ENCODE measurements around the gene TMEM158. TPM values are rescaled to one million over a fixed set of nuclear protein-coding genes. Genes with fewer than 3 reads are reported as not detected.

TMEM158 gene
- total and polyA plus RNA-seq, 7 donors: 0.60 to 12.2 (median 2.8) TPM

- Histone ChIP-seq H3K4me3 (no peak overlapping the region), H3K27ac (peak overlapping the region in 2 of 4 donors; percentile 34 to 66), H3K36me3 (no peaks in the 10 kb centered on the region), H3K27me3 (no peaks in the 10 kb centered on the region), H3K4me1 (peaks cover 0 to 59% (median 37%) of the 10 kb centered on the region in 4 donors), H3K9me3 (no peaks in the 10 kb centered on the region)
- no peak for DNase-seq
- no peak for TF ChIP-seq CTCF (IDR thresholded peaks at IDR 0.05)
- TF ChIP-seq EP300 (IDR thresholded peaks at IDR 0.05): no peak
- no peak for TF ChIP-seq POLR2AphosphoS5 (IDR thresholded peaks at IDR 0.05)
- TF ChIP-seq POLR2A (IDR thresholded peaks at IDR 0.05): no peak
- 95 to 97% methylated on average over 8 of the region's 8 CpGs for WGBS, 2 donors
- intact Hi-C loops (cut with DNase I): loop anchor here (10.0 kb wide), 1 partner anchor 435 kb away; no protein-coding TSS in a partner anchor
Measured at GRCh38 chr3:45219694-45220093, 6.4 kb downstream of the TMEM158 start.

- Histone ChIP-seq H3K27ac (peak overlapping the region in 3 of 4 donors; percentile 34 to 66 (median 58)), H3K4me3 (no peak overlapping the region), H3K36me3 (no peaks in the 10 kb centered on the region), H3K9me3 (no peaks in the 10 kb centered on the region), H3K4me1 (peaks cover 0 to 49% (median 29%) of the 10 kb centered on the region in 4 donors), H3K27me3 (no peaks in the 10 kb centered on the region)
- DNase-seq: no peak
- TF ChIP-seq EP300 (IDR thresholded peaks at IDR 0.05): no peak
- TF ChIP-seq POLR2AphosphoS5 (IDR thresholded peaks at IDR 0.05): peak in 3 of 4 donors; percentile 31 to 70 (median 34)
- intact Hi-C loops (cut with DNase I): no loop called here
- WGBS, 2 donors: 46 to 69% methylated on average over 11 of the region's 11 CpGs
Measured at GRCh38 chr3:45218578-45219390, 7.3 kb downstream of the TMEM158 start.

- H3K36me3 ChIP-seq: no peaks in the 10 kb centered on the region
- H3K27ac ChIP-seq: peak overlapping the region in 3 of 4 donors; percentile 8 to 25 (median 9)
- WGBS, 2 donors: 82 to 85% methylated on average over 10 of the region's 10 CpGs
- H3K9me3 ChIP-seq: no peaks in the 10 kb centered on the region
- DNase-seq: no peak
- intact Hi-C loops (cut with DNase I): no loop called here
- H3K4me3 ChIP-seq: no peak overlapping the region
- no peaks in the 10 kb centered on the region for H3K27me3 ChIP-seq
- TF ChIP-seq EP300 (IDR thresholded peaks at IDR 0.05) (no peak), POLR2A (IDR thresholded peaks at IDR 0.05) (no peak), POLR2AphosphoS5 (IDR thresholded peaks at IDR 0.05) (no peak), CTCF (IDR thresholded peaks at IDR 0.05) (no peak)
- peaks cover 0 to 60% (median 43%) of the 10 kb centered on the region in 4 donors for H3K4me1 ChIP-seq
Measured at GRCh38 chr3:45216021-45216609, 10.0 kb downstream of the TMEM158 start.

GRCh38 chr3:45215466-45215865, 10.6 kb downstream of the TMEM158 start:
- Histone ChIP-seq H3K27me3 (no peaks in the 10 kb centered on the region), H3K9me3 (no peaks in the 10 kb centered on the region), H3K36me3 (no peaks in the 10 kb centered on the region), H3K4me1 (peaks cover 0 to 67% (median 49%) of the 10 kb centered on the region in 4 donors), H3K4me3 (no peak overlapping the region), H3K27ac (peak overlapping the region in 1 of 4 donors; percentile 9)
- TF ChIP-seq POLR2A (IDR thresholded peaks at IDR 0.05) (no peak), POLR2AphosphoS5 (IDR thresholded peaks at IDR 0.05) (no peak), EP300 (IDR thresholded peaks at IDR 0.05) (no peak), CTCF (IDR thresholded peaks at IDR 0.05) (no peak)
- no peak for DNase-seq
- 78 to 89% methylated on average over 4 of the region's 4 CpGs for WGBS, 2 donors
- intact Hi-C loops (cut with DNase I): no loop called here

- 70 to 75% methylated on average over 10 of the region's 10 CpGs for WGBS, 2 donors
- Histone ChIP-seq H3K4me1 (peaks cover 0 to 75% (median 57%) of the 10 kb centered on the region in 4 donors), H3K27ac (no peak overlapping the region), H3K27me3 (no peaks in the 10 kb centered on the region), H3K9me3 (no peaks in the 10 kb centered on the region), H3K4me3 (no peak overlapping the region), H3K36me3 (no peaks in the 10 kb centered on the region)
- TF ChIP-seq EP300 (IDR thresholded peaks at IDR 0.05): no peak
- no peak for TF ChIP-seq CTCF (IDR thresholded peaks at IDR 0.05)
- no peak for TF ChIP-seq POLR2A (IDR thresholded peaks at IDR 0.05)
- intact Hi-C loops (cut with DNase I): loop anchor here (5.0 kb wide), 3 partner anchors 42 to 283 kb away; no protein-coding TSS in a partner anchor
- DNase-seq: no peak
Measured at GRCh38 chr3:45214061-45214680, 11.9 kb downstream of the TMEM158 start.

Measured in sigmoid colon (tissue), 7 donors.